ENCODE results near the gene ASTN1. TPM values are rescaled to one million over a fixed set of nuclear protein-coding genes. Genes with fewer than 3 reads are reported as not detected.
"Not testable (repeated sequence)": the region's sequence is repeated elsewhere in the genome, so short reads cannot be mapped to it uniquely, and the experiment has no call there.

Gene ASTN1
- total RNA-seq, 1 experiment from 2014 or later, result not detected

GRCh38 chr1:177080564-177080963, 83.9 kb downstream of the ASTN1 start:
- no peak overlapping the region for H3K4me3 ChIP-seq
- no peak for DNase-seq
- H3K79me2 ChIP-seq (ENCODE audit: low read depth), result no peaks in the 10 kb centered on the region
- H3K4me1 ChIP-seq (replicated peaks; ENCODE audit: insufficient read depth), result no peaks in the 10 kb centered on the region
- intact Hi-C loops (cut with micrococcal nuclease; ENCODE audit: unreplicated experiment), result no loop called here
- H3K27me3 ChIP-seq (ENCODE audit: insufficient read depth, low read depth), result no peaks in the 10 kb centered on the region
- no peaks in the 10 kb centered on the region for H4K20me1 ChIP-seq (ENCODE audit: insufficient read depth)
- no peak overlapping the region for H3K4me2 ChIP-seq
- no peaks in the 10 kb centered on the region for H3K9me3 ChIP-seq (ENCODE audit: insufficient read depth, low read depth)
- ChIA-PET POLR2A (ENCODE audit: unreplicated experiment) (no interaction called here), CTCF (no interaction called here)
- H3F3A ChIP-seq (ENCODE audit: insufficient read depth, low read depth), result no peaks in the 10 kb centered on the region
- BruUV-seq (replicated peaks), result no TSS peak
- no peak overlapping the region for H3K27ac ChIP-seq
- no peak overlapping the region for H2AFZ ChIP-seq
- TF ChIP-seq CTCF (conservative IDR thresholded peaks at IDR 0.05) (no peak), EZH2 (IDR thresholded peaks at IDR 0.05; ENCODE audit: low read depth) (no peak)
- H3K9me2 ChIP-seq (ENCODE audit: insufficient read depth), result no peaks in the 10 kb centered on the region
- no peaks in the 10 kb centered on the region for H3K36me3 ChIP-seq (ENCODE audit: low read depth)

- no peaks in the 10 kb centered on the region for H3K27me3 ChIP-seq (ENCODE audit: insufficient read depth, low read depth)
- ChIA-PET POLR2A (ENCODE audit: unreplicated experiment) (no interaction called here), CTCF (no interaction called here)
- H4K20me1 ChIP-seq (ENCODE audit: insufficient read depth), result no peaks in the 10 kb centered on the region
- DNase-seq, result no peak
- BruUV-seq (replicated peaks), result no TSS peak
- H3K27ac ChIP-seq, result no peak overlapping the region
- no peak for TF ChIP-seq EZH2 (IDR thresholded peaks at IDR 0.05; ENCODE audit: low read depth)
- no peak for TF ChIP-seq CTCF (conservative IDR thresholded peaks at IDR 0.05)
- no peak overlapping the region for H3K4me3 ChIP-seq
- no peaks in the 10 kb centered on the region for H3F3A ChIP-seq (ENCODE audit: insufficient read depth, low read depth)
- intact Hi-C loops (cut with micrococcal nuclease; ENCODE audit: unreplicated experiment), result no loop called here
- no peak overlapping the region for H3K4me2 ChIP-seq
- H3K79me2 ChIP-seq (ENCODE audit: low read depth), result no peaks in the 10 kb centered on the region
- no peaks in the 10 kb centered on the region for H3K9me2 ChIP-seq (ENCODE audit: insufficient read depth)
- no peaks in the 10 kb centered on the region for H3K9me3 ChIP-seq (ENCODE audit: insufficient read depth, low read depth)
- no peaks in the 10 kb centered on the region for H3K4me1 ChIP-seq (replicated peaks; ENCODE audit: insufficient read depth)
- no peaks in the 10 kb centered on the region for H3K36me3 ChIP-seq (ENCODE audit: low read depth)
- no peak overlapping the region for H2AFZ ChIP-seq
These were observed 86.6 kb downstream of the ASTN1 start for GRCh38 chr1:177077734-177078499.

- CTCF ChIA-PET, result no interaction called here
- no peak overlapping the region for H2AFZ ChIP-seq
- H4K20me1 ChIP-seq (ENCODE audit: insufficient read depth), result no peaks in the 10 kb centered on the region
- POLR2A ChIA-PET (ENCODE audit: unreplicated experiment), result no interaction called here
- H3F3A ChIP-seq (ENCODE audit: insufficient read depth, low read depth), result no peaks in the 10 kb centered on the region
- no peak for DNase-seq
- no TSS peak for BruUV-seq (replicated peaks)
- no peak overlapping the region for H3K27ac ChIP-seq
- intact Hi-C loops (cut with micrococcal nuclease; ENCODE audit: unreplicated experiment), result no loop called here
- no peaks in the 10 kb centered on the region for H3K9me3 ChIP-seq (ENCODE audit: insufficient read depth, low read depth)
- H3K4me3 ChIP-seq, result no peak overlapping the region
- H3K27me3 ChIP-seq (ENCODE audit: insufficient read depth, low read depth), result no peaks in the 10 kb centered on the region
- no peaks in the 10 kb centered on the region for H3K4me1 ChIP-seq (replicated peaks; ENCODE audit: insufficient read depth)
- H3K79me2 ChIP-seq (ENCODE audit: low read depth), result no peaks in the 10 kb centered on the region
- no peaks in the 10 kb centered on the region for H3K36me3 ChIP-seq (ENCODE audit: low read depth)
- no peaks in the 10 kb centered on the region for H3K9me2 ChIP-seq (ENCODE audit: insufficient read depth)
- H3K4me2 ChIP-seq, result no peak overlapping the region
- TF ChIP-seq CTCF (conservative IDR thresholded peaks at IDR 0.05) (no peak), EZH2 (IDR thresholded peaks at IDR 0.05; ENCODE audit: low read depth) (no peak)
These were observed 87.5 kb downstream of the ASTN1 start for GRCh38 chr1:177077006-177077405.

GRCh38 chr1:177074811-177075210, 89.7 kb downstream of the ASTN1 start:
- H4K20me1 ChIP-seq (ENCODE audit: insufficient read depth); H3K4me3 ChIP-seq; CTCF ChIA-PET; H3K9me2 ChIP-seq (ENCODE audit: insufficient read depth); H3K27me3 ChIP-seq (ENCODE audit: insufficient read depth, low read depth); H3K9me3 ChIP-seq (ENCODE audit: insufficient read depth, low read depth); H3K4me1 ChIP-seq (replicated peaks; ENCODE audit: insufficient read depth); H3K36me3 ChIP-seq (ENCODE audit: low read depth); POLR2A ChIA-PET (ENCODE audit: unreplicated experiment); DNase-seq; H3K27ac ChIP-seq; BruUV-seq (replicated peaks); H3F3A ChIP-seq (ENCODE audit: insufficient read depth, low read depth); intact Hi-C loops (cut with micrococcal nuclease; ENCODE audit: unreplicated experiment); H2AFZ ChIP-seq; H3K4me2 ChIP-seq; H3K79me2 ChIP-seq (ENCODE audit: low read depth): not testable (repeated sequence)
